GM06990 (cell line): ENCODE measurements around the gene ITGB6.

Experiments used
- DNase-seq: peaks from one replicate; pipeline ENCODE4 v3.0.0-alpha.2; 2011; ENCODE audit not compliant: insufficient read length; ENCODE audit errors: extremely low read depth
- H3K27me3 ChIP-seq: replicated peaks from 2 replicates; pipeline ENCODE4 v1.6.0; 2011; ENCODE audit warnings: low read length; ENCODE audit not compliant: control insufficient read depth, insufficient read depth
- H3K36me3 ChIP-seq: 2 replicates; pipeline ENCODE4 v1.5.1; 2011; ENCODE audit warnings: low read length; ENCODE audit not compliant: control insufficient read depth, insufficient read depth
- H3K4me3 ChIP-seq: replicated peaks from 2 replicates; pipeline ENCODE4 v1.5.1; 2011; ENCODE audit warnings: low read depth, mild to moderate bottlenecking, control low read depth, low read length
- CTCF ChIP-seq: IDR thresholded peaks from 2 replicates; pipeline ENCODE4 v1.5.1; 2011; ENCODE audit warnings: low read length, control low read depth, mild to moderate bottlenecking, inconsistent platforms; ENCODE audit not compliant: insufficient read depth, poor library complexity, severe bottlenecking

The ITGB6 gene

GRCh38 chr2:160199683-160200389 lies at the start of gene ITGB6:
ITGB6 (minus strand) TSS chr2:160200272; CDS start chr2:160200063, 209 bp downstream.
- Histone ChIP-seq H3K4me3 (no peak within 1 kb of the TSS), H3K36me3 (no peaks in the 10 kb centered on the region), H3K27me3 (no peaks in the 10 kb centered on the region)
- no peak for TF ChIP-seq CTCF
- DNase-seq, result no peak

- no peak for DNase-seq
- Histone ChIP-seq H3K36me3 (no peaks in the 10 kb centered on the region), H3K4me3 (no peak overlapping the region), H3K27me3 (no peaks in the 10 kb centered on the region)
- no peak for TF ChIP-seq CTCF
These were observed 47.4 kb upstream of the ITGB6 start for GRCh38 chr2:160247296-160248035.

- no peaks in the 10 kb centered on the region for H3K36me3 ChIP-seq
- no peaks in the 10 kb centered on the region for H3K27me3 ChIP-seq
- DNase-seq, result no peak
- H3K4me3 ChIP-seq, result no peak overlapping the region
- TF ChIP-seq CTCF, result no peak
These were observed 46.3 kb upstream of the ITGB6 start for GRCh38 chr2:160246356-160246755.

- no peak for DNase-seq
- no peaks in the 10 kb centered on the region for H3K27me3 ChIP-seq
- no peak overlapping the region for H3K4me3 ChIP-seq
- H3K36me3 ChIP-seq, result no peaks in the 10 kb centered on the region
- TF ChIP-seq CTCF, result no peak
These were observed 45.6 kb upstream of the ITGB6 start for GRCh38 chr2:160245614-160246155.

GRCh38 chr2:160242893-160243564 lies 43.0 kb upstream of the ITGB6 start:
- Histone ChIP-seq H3K27me3 (no peaks in the 10 kb centered on the region), H3K4me3 (no peak overlapping the region), H3K36me3 (no peaks in the 10 kb centered on the region)
- no peak for DNase-seq
- no peak for TF ChIP-seq CTCF
